Calu3 (cell line): ENCODE measurements around the gene CFAP65. TPM values are rescaled to one million over a fixed set of nuclear protein-coding genes. Genes with fewer than 3 reads are reported as not detected.

Experiments
- BruUV-seq: library from RNA; stranded (reverse); fragments of 400-500 nt; replicated peaks from 2 replicates; lab custom pipeline; 2021; lab: Mats Ljungman, UMichigan
- CTCF ChIA-PET: fragments of 300-600 bp; sonication (Branson Sonifier 250); formaldehyde crosslinking; loops from one replicate; lab custom pipeline; 2022; ENCODE audit warnings: antibody characterized with exemption; lab: Charles Lee
- DNase-seq: peaks from one replicate; pipeline ENCODE4 v3.0.0; 2022
- H3K27ac Mint-ChIP-seq: one replicate; pipeline ENCODE4 v1.8.0; 2022; ENCODE audit warnings: mixed read lengths; ENCODE audit not compliant: unreplicated experiment
- H3K27me3 Mint-ChIP-seq: one replicate; pipeline ENCODE4 v1.8.0; 2022; ENCODE audit warnings: mixed read lengths; ENCODE audit not compliant: unreplicated experiment
- H3K36me3 Mint-ChIP-seq: one replicate; pipeline ENCODE4 v1.8.0; 2022; ENCODE audit warnings: mild to moderate bottlenecking, moderate library complexity, mixed read lengths; ENCODE audit not compliant: insufficient read depth, unreplicated experiment
- H3K4me1 Mint-ChIP-seq: one replicate; pipeline ENCODE4 v1.8.0; 2022; ENCODE audit warnings: mild to moderate bottlenecking, low read depth, mixed read lengths; ENCODE audit not compliant: unreplicated experiment
- H3K4me3 Mint-ChIP-seq: one replicate; pipeline ENCODE4 v1.8.0; 2022; ENCODE audit warnings: mild to moderate bottlenecking, low read depth, moderate library complexity, mixed read lengths; ENCODE audit not compliant: unreplicated experiment
- H3K9me3 Mint-ChIP-seq: one replicate; pipeline ENCODE4 v1.8.0; 2022; ENCODE audit warnings: low read depth, mixed read lengths; ENCODE audit not compliant: unreplicated experiment
- CTCF ChIP-seq: fragments of 200-600 bp; IDR thresholded peaks from one replicate; pipeline ENCODE4 v1.8.0; 2022; ENCODE audit warnings: antibody characterized with exemption; ENCODE audit not compliant: unreplicated experiment
- intact Hi-C: fragments of 100-400 bp; cut with micrococcal nuclease; formaldehyde crosslinking; loops from one replicate; pipeline ENCODE4 v1.10.0; 2022; ENCODE audit not compliant: unreplicated experiment
- total RNA-seq: library from RNA; stranded (reverse); gene quantifications from 2 replicates; pipeline ENCODE4 v1.2.3, GENCODE V29; 2022

Gene CFAP65
- total RNA-seq, 1 experiment from 2014 or later, result 0.68 TPM

- peak overlapping the region; percentile 76 for H3K4me3 Mint-ChIP-seq
- H3K9me3 Mint-ChIP-seq, result no peaks in the 10 kb centered on the region
- DNase-seq, result peak; percentile 31
- BruUV-seq, result TSS peak; percentile 44
- H3K36me3 Mint-ChIP-seq, result peaks cover 44% of the 10 kb centered on the region
- H3K4me1 Mint-ChIP-seq, result peaks cover 36% of the 10 kb centered on the region
- H3K27ac Mint-ChIP-seq, result peak overlapping the region; percentile 28
- H3K27me3 Mint-ChIP-seq, result peaks cover 27% of the 10 kb centered on the region
- no peak for TF ChIP-seq CTCF
- intact Hi-C loops, result loop anchor here (5.0 kb wide), 1 partner anchor 42 kb away; no protein-coding TSS in a partner anchor
- CTCF ChIA-PET, result interaction anchor here (0.7 to 4.3 kb wide), 10 partner anchors 10 to 94 kb away, joined by 3 to 52 read pairs (median 6); no protein-coding TSS in a partner anchor
These were observed 18.7 kb upstream of the CFAP65 start for GRCh38 chr2:219059725-219060682.

DNA sequence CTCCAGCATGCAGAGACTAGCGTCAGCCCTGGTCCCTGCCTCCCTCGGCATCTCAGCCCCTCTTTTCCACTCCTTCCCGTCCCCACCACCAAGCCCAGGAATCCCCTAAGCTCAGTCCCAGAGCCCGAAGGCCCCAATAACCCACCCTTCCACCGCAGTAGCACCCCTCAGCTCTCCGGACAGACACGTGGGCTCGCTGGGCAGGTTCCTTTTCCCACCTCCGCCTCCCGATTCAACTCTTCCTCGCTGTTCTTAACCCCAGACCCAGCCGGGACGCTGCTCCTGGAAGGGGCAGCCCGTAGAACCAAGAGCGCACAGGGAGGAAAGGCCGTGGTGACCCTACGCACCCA lies 18.0 kb upstream of the CFAP65 start:
- no peak for TF ChIP-seq CTCF
- DNase-seq, result peak; percentile 13
- H3K4me1 Mint-ChIP-seq, result peaks cover 36% of the 10 kb centered on the region
- CTCF ChIA-PET, result interaction anchor here (0.7 to 4.3 kb wide), 12 partner anchors 11 to 95 kb away, joined by 3 to 52 read pairs (median 6); no protein-coding TSS in a partner anchor
- peaks cover 27% of the 10 kb centered on the region for H3K27me3 Mint-ChIP-seq
- peak overlapping the region; percentile 76 for H3K4me3 Mint-ChIP-seq
- intact Hi-C loops, result loop anchor here (5.0 kb wide), 1 partner anchor 43 kb away; no protein-coding TSS in a partner anchor
- H3K36me3 Mint-ChIP-seq, result peaks cover 44% of the 10 kb centered on the region
- H3K9me3 Mint-ChIP-seq, result no peaks in the 10 kb centered on the region
- no TSS peak for BruUV-seq
- H3K27ac Mint-ChIP-seq, result peak overlapping the region; percentile 28

- Mint-ChIP-seq H3K4me1 (peaks cover 36% of the 10 kb centered on the region), H3K4me3 (peak overlapping the region; percentile 76), H3K36me3 (peaks cover 46% of the 10 kb centered on the region), H3K27ac (peak overlapping the region; percentile 28), H3K9me3 (no peaks in the 10 kb centered on the region), H3K27me3 (peaks cover 27% of the 10 kb centered on the region)
- CTCF ChIA-PET, result interaction anchor here (0.5 to 4.3 kb wide), 22 partner anchors 9 to 236 kb away, joined by 3 to 52 read pairs (median 5); no protein-coding TSS in a partner anchor
- peak; percentile 85 for DNase-seq
- no peak for TF ChIP-seq CTCF
- BruUV-seq, result no TSS peak
- intact Hi-C loops, result loop anchor here (1.0 to 5.0 kb wide), 4 partner anchors 29 to 97 kb away; no protein-coding TSS in a partner anchor
These were observed 17.4 kb upstream of the CFAP65 start for GRCh38 chr2:219058541-219059374.
